Measurements from ENCODE around the gene QKI.

The QKI gene

DNA sequence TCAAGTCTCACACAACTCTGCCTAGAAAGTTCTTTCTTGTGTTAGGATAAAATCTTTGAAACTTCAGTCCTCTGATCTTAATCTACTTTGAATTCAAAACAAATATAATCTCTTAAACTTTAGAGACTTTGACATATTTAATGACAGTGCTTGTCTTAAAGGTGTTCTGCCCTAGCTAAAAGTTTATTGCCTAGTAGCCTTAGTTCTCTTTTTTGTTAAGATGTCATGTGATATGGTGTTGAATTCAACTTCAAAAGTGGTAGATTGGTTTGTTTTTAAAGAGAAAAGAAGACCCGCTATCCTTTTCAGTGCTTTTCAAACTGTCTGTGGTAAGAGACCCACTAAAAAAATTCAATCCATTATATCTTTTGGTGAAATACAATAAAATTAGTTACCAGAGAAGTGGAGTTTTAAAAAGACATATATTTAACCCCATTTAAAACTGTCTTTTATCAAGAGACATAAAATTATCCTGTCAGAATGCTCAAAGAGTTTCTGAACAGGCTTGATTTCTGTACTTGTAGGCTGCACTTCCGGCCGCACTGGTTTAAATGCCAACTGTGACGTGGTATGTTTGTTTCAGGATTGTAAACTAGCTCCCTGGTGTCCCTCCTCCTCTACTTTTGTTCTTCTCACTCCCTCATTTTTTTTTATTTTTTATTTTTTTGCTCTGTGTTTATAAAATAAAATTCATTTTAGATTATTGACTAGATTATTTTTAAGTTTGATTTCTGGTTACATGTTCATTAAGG, 76.5 kb downstream of the QKI start:
- DNase-seq = no peak

DNA sequence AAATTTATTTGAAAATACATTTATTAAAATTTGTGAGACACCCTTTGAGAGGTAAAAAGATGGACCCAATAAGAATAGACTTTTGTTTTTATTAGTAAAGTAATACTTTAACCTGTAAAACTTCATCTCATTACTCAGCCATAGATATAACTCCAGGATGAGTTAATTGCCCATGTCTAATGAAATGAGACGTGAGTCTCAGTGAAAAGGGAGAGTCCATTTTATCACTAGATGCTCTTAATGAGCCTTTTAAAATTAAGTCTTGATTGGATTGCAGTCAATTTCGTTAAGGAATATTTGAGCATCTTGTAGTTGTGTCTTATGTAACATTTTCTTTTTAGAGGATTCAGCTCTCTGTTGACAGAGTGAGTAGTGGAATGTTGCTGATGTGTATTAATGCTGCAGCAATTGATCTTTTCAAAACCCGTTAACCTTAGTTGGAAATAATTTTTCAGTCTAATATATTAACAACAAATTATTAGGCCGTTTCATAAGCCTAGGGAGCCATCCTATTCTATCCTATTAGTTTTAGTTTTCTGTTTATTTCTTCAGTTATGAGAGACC, 77.3 kb downstream of the QKI start:
- no peak for DNase-seq

DNA sequence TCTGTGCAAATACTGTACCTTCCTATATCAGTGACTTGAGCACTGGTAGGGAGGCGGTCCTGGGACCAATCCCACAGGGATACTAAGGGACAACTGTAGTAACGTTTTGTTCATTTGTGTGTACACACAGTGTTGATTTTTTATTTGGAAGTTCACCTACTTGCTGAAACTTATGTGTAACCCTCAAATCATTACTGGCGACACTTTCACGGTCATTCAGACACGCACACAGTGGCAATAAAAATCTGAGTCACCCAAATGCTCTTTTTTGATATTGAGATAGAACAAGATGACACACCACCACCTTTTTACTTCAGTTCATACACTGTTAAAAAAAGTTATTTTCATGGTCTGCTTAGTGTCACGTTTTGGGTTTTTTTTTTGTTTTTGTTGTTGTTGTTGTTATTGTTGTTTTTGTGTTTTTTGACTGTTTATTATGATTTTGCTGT, 79.8 kb downstream of the QKI start:
- DNase-seq = no peak

GRCh38 chr6:163496205-163496604, 81.7 kb downstream of the QKI start:
- DNase-seq = no peak

DNA sequence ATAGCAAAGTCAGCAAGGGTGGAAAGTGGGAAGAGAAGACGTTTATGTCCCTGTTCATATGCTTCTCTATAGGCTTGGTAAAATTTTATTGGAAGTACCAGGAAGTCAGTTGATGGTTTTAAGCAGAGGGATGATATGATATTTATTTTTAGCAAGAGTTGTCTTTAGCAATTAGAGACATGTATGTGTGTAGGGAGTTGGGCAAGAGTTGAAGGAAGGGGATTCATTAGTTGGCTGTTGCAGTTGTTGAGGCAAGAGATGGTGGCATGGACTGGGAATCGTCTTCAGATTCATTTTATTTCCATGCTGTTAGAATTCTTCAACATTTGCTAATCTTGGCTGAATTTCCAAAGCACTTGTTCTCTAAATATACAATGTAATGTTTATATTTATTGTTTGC, 85.6 kb downstream of the QKI start:
- peak; percentile 31 for DNase-seq

- DNase-seq = no peak
Measured at GRCh38 chr6:163501026-163501425, 86.5 kb downstream of the QKI start.

DNA sequence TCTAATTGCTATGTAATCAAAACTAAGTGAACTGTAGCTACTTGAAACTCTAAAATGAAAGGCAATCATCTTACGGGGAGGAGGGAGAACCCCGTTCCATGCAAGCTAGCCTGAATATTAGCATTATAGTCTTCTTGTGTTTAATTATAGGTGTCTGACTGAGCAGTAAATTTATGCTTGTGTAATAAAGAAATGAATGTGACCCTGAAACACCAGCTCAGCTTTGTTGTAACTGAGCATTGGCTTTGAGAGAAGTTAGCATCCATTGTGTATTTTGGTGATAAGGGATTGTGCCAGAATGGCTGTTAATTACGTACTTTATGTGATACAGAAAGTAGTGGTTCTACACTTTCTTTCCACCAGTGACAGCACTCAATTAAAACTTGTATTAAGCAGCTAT, 86.9 kb downstream of the QKI start:
- DNase-seq = no peak

DNA sequence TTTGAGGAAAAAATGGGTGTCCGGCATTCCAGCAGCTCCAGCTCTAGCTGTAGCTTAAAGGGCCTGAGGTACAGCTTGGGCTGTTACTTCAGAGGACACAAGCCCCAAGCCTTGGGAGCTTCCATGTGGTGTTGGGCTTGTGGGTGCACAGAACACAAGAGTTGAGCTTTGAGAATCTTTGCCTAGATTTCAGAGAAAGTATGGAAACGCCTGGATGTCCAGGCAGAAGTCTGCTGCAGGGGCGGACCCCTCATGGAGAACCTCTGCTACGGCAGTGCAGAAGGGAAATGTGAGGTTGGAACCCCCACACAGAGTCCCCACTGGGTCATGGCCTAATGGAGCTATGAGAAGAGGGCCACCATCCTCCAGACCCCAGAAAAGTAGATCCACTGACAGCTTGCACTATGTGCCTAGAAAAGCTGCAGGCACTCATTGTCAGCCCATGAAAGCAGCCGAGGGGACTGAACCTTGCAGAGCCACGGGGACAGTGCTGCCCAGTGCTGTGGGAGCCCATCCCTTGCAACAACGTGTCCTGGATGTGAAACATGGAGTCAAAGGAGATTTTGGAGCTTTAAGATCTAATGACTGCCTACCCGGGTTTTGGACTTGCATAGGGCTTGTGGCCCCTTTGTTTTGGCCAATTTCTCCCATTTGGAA, 90.6 kb downstream of the QKI start:
- no peak for DNase-seq

GRCh38 chr6:163507965-163508364, 93.4 kb downstream of the QKI start:
- no peak for DNase-seq

- no peak for DNase-seq
Measured at GRCh38 chr6:163513003-163513402, 98.5 kb downstream of the QKI start.

DNA sequence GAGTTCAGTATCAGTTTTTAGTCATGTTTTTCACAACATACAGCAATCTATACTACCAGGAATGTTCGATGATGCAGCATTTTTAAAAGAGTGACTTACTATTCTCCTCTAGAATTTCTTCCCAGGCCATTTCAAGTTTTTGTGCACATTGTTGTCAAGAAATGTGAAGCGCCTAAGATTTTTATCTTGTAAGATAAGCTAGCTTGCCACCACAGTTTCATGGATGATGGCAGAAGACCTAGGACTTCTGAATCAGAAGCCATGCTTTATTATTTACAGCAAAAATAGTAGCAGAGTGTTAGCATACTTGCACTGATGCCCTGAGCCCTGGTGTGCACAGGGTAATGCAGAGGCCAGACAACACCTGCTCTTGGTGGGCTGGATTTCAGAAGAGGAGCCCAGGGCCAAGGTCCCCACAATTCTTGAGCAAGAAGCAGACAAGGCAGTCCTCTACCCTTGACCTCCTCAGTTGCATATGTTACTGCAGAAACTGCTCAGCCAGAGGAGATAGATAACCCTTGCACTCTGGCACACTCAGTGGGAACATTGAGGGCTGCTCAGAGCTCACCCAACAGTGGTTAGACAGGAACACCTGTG, 99.2 kb downstream of the QKI start:
- no peak for DNase-seq

GRCh38 chr6:163516908-163517307, 102.4 kb downstream of the QKI start:
- no peak for DNase-seq

DNA sequence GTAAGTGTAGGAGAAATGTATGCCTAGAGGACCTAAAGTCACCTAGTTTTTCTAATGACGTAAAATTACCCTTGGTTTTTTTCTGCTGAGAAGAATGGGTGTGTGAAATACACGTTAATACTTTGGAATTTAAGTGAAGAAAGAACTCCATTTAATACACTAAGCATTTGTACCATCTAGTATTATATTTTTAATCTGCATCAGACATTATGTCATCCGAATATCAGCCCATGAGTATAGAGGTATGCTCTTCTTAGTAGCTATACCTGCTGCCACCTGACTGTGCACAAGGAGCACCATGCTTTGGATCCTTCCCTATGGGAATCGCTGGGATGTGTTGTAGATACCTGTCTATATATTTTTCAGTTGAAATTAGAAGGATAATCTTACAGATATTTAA, 106.4 kb downstream of the QKI start:
- no peak for DNase-seq

DNA sequence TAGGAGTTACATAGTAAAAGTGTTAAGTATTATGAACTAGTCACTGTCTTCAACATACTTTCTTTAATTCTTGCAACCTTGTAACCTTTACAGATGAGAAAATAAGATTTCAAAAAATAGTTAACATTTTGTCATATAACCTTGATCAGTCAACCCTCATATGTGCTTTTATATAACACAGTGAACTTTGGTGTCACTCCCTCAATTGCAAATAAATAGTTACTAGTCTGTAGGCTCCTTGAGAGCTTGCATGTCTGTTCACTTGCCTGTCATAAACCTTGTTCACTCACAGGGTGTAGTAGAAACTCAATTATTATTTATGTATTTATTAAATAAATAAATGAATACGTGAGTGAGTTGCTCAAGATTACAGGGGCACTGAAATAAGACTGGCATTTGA, 107.5 kb downstream of the QKI start:
- DNase-seq = no peak

- no peak for DNase-seq
Measured at GRCh38 chr6:163525926-163526325, 111.4 kb downstream of the QKI start.

DNA sequence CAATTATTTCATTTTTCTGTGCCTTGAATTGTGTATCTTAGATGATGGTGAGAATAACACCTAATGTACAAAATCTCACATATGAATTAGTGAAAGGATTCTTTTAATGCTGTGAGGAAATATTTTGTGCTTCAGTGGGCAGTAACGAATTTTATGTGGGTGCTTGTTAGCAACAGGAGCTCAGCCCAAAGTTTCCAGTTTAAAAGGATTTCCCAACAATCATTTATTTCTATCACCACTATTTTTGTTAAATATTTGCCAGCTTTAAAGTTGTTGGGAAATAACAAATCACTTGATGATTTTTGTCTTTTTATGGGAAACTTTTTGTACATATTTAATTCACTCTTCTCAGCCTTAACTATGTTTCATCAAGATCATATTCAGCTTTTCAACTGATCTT, 111.8 kb downstream of the QKI start:
- DNase-seq = no peak

DNA sequence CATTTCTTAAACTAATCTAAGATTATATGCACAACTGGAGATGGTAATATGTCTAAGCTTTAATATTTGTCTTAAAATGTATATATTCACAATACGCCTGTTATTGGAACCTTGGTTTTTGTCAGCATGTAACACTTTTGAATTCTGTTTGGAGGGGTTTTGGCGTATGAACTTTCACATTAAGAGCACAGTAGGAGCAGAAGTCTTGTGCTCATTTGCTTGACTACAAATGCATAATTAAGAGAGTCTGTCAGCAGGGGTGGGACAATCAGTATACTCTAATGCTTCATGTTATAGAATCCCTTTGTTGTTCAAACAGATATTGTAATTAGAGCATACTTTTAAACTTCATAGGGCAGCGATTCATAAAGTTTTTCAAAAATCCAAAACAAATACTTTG, 112.8 kb downstream of the QKI start:
- no peak for DNase-seq

DNA sequence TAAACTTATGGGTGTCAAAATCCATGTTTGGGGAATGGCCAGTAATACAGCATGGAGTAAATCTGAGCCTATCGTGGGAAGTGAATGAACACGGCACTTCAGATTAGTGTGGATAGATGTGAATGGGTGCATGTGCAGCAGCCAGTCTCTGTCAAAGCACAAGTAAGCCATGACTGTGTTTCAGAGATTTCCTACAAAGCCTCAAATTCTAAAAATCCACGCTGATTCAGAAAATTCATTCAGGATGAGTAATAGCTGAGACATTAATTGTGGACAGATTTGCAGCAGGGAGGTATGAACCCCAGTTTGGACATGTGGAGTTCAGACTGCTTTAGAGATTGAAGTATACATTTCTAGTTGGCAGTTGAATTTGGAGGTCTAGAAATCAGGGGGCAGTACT, 115.1 kb downstream of the QKI start:
- no peak for DNase-seq

GRCh38 chr6:163530406-163530805, 115.9 kb downstream of the QKI start:
- DNase-seq = no peak

GRCh38 chr6:163531122-163531521, 116.6 kb downstream of the QKI start:
- no peak for DNase-seq

DNA sequence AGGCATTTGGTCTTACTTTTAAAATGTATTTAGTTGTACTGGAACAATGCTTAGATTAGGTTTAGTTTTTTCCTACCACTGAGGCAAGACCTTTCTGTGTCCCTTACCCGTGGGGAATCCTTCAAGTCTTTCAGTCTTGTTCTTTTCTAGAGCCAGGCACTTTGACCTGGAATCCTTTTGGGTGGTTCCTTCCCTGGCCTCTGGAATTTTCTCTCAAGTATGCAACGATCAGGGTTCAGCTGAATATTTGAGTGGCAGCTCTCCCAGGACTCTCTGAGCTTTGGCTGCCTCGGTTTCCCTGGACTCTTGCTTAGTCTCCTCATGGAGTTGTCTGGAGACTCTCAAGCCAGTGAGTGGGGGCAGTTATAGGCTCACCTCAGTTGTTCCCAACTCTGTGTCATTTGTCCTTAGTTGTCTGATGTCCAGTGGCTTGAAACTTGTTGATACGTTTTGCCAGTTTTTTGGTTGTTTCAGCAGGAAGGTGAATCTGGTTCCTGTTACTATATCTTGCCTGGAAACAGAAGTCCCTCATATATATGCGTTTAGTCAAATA, 118.1 kb downstream of the QKI start:
- no peak for DNase-seq

GRCh38 chr6:163533443-163533842, 118.9 kb downstream of the QKI start:
- DNase-seq = peak; percentile 72

DNA sequence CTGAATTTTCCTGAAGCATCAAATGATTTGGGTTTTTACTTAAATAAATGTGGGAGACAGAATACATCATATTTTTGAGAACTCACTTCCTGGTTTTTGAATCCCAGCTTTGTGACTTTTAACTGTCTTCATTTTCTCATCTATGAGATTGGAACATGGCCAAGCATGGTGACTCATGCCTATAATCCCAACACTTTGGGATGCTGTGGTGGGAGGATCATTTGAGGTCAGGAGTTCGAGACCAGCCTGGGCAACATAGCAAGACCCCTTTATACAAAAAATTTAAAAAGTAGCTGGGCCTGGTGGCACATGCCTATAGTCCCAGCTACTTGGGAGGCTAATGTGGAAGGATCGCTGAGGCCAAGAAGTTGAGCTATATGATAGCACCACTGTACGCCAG, 122.3 kb downstream of the QKI start:
- DNase-seq = peak; percentile 40

DNA sequence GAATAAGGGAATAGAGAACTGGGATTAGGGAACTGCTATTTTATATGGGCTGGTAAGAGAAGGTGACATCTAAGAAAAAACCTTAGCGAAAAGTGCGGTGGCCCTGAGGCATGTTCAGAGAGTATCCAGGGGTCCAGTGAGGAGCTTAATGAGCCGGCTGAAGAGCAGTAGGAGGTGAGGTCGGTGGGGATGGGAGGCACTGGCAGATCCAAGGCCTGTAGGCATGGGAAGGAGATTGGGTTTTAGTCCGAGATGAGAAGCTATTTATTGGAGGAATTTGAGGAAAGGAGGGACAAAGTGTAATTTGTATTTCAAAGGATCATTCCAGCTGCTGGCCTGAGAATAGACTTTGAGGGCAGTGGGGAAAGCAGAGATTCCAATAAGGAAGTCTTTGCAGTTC, 123.8 kb downstream of the QKI start:
- DNase-seq = no peak

All from MV-4-11 (cell line).